HEK293 (cell line): ENCODE results near the gene LYZL1.

Experiments used
- ZNF324 ChIP-seq: fragments of 450-650 bp; formaldehyde crosslinking; IDR thresholded peaks from 2 replicates; pipeline ENCODE4 v1.5.1; 2016; ENCODE audit warnings: missing biosample characterization, missing genetic modification characterization
- ZNF37A ChIP-seq: fragments of 450-650 bp; IDR thresholded peaks from 2 replicates; pipeline ENCODE4 v1.5.1; 2018; ENCODE audit warnings: missing biosample characterization, missing genetic modification characterization
- ZNF558 ChIP-seq: fragments of 450-650 bp; formaldehyde crosslinking; IDR thresholded peaks from 2 replicates; pipeline ENCODE4 v1.5.1; 2016; ENCODE audit warnings: missing biosample characterization, missing genetic modification characterization
- ZNF785 ChIP-seq: fragments of 450-650 bp; formaldehyde crosslinking; IDR thresholded peaks from 2 replicates; pipeline ENCODE4 v1.5.1; 2016; ENCODE audit warnings: missing biosample characterization, missing genetic modification characterization
- TF ChIP-seq, protein P1 (sequence below): fragments of 450-650 bp; formaldehyde crosslinking; IDR thresholded peaks from 2 replicates; pipeline ENCODE4 v1.5.1; 2016; ENCODE audit warnings: missing biosample characterization, missing genetic modification characterization

DNA sequence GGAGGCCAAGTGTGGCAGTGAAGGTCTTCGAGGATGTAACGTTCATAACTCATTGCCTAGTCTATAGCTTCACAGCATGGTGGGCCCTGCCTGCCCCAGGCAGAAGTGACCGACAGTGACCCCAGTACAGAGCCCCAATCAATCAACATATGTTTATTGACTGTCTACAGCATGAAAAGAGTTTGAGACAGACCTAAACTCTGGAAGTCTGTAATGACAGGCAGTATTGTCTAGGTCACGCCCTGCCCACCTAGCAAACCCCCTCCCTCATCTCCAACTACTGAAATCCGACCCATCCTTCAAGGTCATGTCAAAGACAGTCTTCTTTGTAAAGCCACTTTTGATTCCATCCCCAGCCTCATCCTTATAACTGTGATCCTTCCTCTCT lies 43.9 kb downstream of the LYZL1 start:
- TF ChIP-seq ZNF558, result no peak
- TF ChIP-seq, protein P1, sequence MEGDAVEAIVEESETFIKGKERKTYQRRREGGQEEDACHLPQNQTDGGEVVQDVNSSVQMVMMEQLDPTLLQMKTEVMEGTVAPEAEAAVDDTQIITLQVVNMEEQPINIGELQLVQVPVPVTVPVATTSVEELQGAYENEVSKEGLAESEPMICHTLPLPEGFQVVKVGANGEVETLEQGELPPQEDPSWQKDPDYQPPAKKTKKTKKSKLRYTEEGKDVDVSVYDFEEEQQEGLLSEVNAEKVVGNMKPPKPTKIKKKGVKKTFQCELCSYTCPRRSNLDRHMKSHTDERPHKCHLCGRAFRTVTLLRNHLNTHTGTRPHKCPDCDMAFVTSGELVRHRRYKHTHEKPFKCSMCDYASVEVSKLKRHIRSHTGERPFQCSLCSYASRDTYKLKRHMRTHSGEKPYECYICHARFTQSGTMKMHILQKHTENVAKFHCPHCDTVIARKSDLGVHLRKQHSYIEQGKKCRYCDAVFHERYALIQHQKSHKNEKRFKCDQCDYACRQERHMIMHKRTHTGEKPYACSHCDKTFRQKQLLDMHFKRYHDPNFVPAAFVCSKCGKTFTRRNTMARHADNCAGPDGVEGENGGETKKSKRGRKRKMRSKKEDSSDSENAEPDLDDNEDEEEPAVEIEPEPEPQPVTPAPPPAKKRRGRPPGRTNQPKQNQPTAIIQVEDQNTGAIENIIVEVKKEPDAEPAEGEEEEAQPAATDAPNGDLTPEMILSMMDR, result no peak
- TF ChIP-seq ZNF324, result no peak
- TF ChIP-seq ZNF785 (tag by site-specific recombination), result no peak
- TF ChIP-seq ZNF37A (tag by site-specific recombination), result no peak
